Stimulated activated CD4-positive, alpha-beta T cell treated with anti-CD3 and anti-CD28 coated beads, TNF-alpha, amount 100 ng/mL, for 1 hour (primary cell): ENCODE measurements around the gene CABCOCO1.

Experiments
- DNase-seq, 3 donors: peaks; one replicate each; pipeline ENCODE4 v3.0.0-alpha.2; 2020; ENCODE audit warnings: low read depth in 3 of 3, low spot score in 1 of 3

CABCOCO1 gene, protein sequence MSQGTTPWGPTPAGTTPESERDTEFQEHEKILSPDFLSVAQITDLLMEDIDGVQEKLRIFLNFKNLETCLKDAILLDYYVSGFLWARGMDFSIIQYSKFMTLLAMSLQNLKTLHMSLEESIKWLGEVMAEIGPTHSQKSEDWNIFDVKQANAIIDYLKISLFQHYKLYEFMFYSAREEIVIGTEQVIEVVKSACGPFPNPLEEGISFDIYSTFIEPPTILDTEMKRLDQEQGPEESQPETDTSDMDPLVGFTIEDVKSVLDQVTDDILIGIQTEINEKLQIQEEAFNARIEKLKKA

GRCh38 chr10:61662794-61663259, at the start of gene CABCOCO1:
CABCOCO1 (plus strand) TSS chr10:61662929; CDS start chr10:61662973, 44 bp downstream.
- no peak for DNase-seq

DNA sequence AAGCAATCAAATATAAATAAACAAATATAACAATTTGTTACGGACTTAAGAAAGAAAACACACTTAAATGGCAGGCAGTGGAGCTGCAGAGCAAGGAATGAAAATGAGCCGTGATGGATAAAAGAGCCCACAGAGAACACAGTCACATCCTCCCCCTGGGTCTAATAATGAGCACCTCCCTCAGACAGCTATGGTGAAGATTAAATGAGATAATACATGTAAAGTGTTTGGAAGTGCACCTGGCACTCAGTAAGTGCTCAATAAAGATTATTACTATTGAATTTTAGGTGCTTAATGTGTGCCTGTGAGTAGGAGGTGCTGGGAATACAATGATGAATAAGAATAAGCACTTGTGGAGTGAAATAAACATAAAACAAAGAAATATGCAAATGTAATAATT, 49.1 kb upstream of the CABCOCO1 start:
- DNase-seq = no peak

DNA sequence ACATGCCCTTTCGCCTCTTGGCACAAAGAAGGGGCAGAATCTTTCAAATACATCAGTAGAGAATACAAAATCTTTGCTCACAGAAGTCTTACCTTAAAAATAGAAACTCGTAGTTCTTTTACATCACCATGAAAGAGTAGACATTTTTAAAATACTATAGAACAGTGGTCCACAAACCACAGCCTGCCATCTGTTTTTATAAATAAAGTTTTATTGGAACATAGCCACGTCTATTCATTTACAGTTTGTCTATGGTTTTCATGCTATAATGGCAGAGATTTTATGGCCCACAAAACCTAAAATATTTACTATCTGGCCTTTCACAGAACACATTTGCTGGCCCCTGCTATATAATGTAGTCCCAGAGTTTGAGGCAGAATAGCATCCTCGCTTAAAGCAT, 46.1 kb upstream of the CABCOCO1 start:
- DNase-seq = no peak

DNA sequence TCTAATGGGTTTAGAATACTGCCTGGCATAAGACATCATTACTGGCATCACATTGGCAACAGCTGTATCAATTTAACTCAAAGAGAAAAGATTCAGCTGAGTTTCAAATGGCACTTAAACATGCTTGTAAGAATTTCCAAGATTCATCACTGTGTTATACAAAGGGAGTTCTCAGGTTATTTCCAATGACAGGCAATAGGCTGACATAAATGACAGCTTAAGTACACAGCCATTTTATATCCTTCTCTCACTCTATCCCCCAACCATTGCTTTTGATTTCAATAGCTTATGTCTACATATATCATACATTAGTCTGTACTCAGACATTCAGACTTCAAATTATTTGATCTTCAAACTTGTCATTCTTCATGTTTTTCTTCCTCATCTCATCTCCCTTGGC, 45.5 kb upstream of the CABCOCO1 start:
- DNase-seq = no peak

- DNase-seq = no peak
These were observed 45.1 kb upstream of the CABCOCO1 start for GRCh38 chr10:61617586-61617985.

GRCh38 chr10:61618388-61618961, 44.3 kb upstream of the CABCOCO1 start:
- DNase-seq = no peak

GRCh38 chr10:61620506-61620905, 42.2 kb upstream of the CABCOCO1 start:
- DNase-seq = no peak

DNA sequence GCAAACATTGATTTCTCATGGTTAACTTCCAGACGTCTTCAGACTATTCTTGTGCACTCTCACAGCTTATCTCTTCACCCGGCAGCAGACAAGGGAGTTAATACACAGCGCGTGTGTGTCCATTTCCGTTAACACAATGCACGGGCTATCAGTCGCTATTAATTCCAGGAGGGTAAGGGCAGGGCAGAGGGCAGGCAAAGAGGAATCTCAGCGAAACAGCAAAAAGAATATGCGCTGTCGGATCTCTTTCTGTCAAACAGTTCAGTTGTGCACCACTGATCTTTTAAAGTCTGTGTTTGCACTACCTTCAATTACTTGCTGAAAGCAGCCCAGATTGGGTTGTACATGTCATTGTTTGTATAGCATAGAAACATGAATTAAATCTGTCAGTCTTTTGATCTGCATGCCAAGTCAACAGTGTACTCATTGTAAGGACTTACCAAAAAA, 41.1 kb upstream of the CABCOCO1 start:
- no peak for DNase-seq

DNA sequence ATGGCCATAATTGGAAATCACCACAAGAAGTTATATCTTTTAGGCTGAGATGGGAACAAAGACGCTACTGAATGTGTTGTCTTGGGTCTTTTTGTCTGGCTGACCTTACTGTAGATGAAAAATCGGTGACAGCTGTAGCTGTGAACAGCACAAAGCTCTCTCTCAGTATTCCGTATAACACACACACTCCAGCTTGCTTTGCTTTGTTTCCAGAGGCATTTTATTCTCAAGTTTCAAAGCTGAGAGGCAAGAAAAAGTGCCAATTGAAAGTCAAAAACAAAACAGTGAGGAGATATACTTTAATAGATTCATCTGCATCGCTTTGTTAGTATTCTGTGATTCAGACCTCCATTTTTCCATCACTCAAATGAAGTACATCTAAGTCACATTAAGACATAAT, 39.6 kb upstream of the CABCOCO1 start:
- no peak for DNase-seq

- DNase-seq = no peak
These were observed 36.5 kb upstream of the CABCOCO1 start for GRCh38 chr10:61626209-61626608.

DNA sequence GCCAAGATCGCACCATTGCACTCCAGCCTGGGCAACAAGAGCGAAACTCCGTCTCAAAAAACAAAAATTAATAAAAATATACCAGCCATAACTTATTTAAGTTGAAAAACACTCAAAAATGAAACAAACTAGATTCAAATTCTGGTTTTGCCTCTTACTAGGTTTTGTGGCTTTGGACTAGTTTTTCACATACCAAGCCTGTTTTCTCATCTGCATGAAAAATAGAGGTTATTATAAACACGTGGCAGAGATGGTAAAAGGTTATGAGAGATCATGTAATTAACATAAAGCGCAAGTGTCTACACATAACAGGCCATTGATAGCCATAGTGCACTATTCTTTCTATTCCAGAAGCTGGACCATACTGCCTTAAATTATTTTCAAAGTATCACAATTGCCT, 35.5 kb upstream of the CABCOCO1 start:
- no peak for DNase-seq

- no peak for DNase-seq
These were observed 34.4 kb upstream of the CABCOCO1 start for GRCh38 chr10:61628151-61628874.

DNA sequence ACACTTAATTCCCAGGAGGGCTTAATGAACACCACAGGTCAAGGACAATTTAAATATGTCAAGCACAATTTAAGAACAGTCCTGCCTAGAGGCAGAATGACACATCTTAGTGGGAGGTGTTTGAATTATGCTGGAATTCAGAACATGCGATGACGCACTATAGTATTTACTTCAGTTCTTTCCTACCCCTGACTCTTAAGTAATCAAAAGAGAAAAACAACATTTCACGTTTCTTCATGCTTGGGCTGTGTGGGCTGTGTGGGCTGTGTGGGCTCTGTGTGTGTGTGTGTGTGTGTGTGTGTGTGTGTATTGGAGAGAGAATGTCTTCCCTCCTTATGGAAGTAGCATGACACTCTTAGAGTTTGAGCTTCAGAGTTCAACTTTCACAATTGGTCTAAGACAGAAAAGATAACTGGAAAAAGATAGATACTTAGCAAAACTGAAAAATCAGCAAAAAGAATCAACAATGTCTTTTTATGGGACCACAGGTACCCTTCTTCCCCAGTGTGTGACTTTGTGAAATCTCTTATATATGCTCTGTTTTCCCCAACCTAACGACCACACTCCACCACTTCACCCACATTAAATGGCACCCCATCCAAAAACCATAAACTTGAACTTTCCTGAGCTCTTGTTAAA, 33.7 kb upstream of the CABCOCO1 start:
- DNase-seq = no peak

GRCh38 chr10:61629576-61629975, 33.2 kb upstream of the CABCOCO1 start:
- DNase-seq = no peak

GRCh38 chr10:61632057-61632670, 30.6 kb upstream of the CABCOCO1 start:
- no peak for DNase-seq

DNA sequence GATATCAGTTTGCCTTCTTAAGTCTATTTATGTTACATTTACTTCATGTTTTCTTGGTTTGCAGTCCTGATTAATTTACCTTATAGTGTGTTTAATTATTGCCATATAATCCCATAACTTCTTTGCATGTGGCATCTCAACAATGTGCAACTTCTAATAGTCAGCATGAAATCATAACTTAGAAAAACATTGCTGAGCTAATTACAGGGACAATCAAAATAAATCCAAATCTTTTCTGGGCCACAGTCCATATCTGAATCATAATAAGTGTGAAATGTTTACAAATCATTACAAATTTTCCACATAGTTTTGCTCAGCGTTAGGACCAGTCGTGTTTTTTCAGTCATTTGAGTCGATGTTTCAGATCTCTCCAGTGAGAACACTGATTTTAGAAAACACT, 29.1 kb upstream of the CABCOCO1 start:
- DNase-seq = no peak

- DNase-seq = no peak
These were observed 28.0 kb upstream of the CABCOCO1 start for GRCh38 chr10:61634746-61635145.

DNA sequence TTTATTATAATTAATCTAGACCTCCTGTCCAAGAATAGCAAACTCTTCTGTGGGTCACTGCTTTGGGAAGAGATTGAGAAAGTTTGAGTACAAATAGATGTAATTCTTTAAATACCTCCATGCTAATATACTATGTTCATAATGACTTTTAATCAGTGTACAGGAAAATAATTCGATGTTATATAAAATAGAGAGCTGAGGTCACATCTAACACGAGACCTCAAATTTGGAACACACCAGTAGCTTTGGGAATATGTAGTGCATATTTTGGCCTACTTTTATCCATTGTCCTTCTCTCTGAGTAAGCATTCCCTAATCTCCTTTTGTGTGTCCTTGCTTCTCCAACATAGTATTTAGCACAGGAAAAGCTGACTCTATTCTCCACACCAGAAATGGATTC, 27.3 kb upstream of the CABCOCO1 start:
- no peak for DNase-seq

- no peak for DNase-seq
These were observed 26.8 kb upstream of the CABCOCO1 start for GRCh38 chr10:61635932-61636331.

DNA sequence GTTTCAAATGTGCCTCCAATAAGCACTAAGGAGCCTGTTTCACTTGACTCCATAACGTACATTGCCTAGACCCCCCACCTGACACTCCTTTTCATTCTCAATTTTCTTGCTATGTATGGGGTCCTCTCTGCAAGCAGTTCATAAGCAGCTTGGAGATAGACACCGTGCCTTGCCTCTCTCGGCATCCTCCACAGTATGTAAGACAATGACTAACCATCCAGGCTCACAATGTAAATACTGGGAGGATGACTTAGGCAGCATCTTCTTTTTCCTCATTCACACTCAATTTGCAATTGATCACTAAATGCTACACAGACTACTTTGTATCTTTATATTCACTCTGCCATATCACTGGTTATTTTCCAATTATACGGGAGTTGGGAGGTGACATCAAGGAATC, 22.8 kb upstream of the CABCOCO1 start:
- no peak for DNase-seq

DNA sequence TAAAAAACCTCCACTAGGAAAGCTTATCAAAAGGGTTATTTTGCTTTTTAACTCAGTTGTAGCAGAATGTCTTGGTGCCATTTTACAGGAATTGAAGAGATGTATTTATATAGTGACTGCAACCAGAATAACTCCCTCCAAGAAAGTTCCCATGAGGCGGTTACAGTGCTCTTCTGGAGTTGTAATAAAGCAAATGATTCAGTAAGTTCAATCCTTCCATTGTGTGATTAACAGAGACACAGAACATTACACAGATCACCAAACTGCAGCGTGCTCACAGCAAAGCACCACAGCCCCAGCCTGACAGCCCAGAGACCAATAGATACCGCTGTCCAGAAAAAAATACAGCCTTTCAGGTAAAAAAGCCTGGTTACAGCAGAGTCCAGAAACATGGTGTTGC, 21.9 kb upstream of the CABCOCO1 start:
- no peak for DNase-seq
